ENCODE data around the gene LTBP1.

GRCh38 chr2:33337981-33338380, 391.2 kb downstream of the LTBP1 start:
- TF ChIP-seq CTCF (IDR thresholded peaks at IDR 0.05; ENCODE audit: poor library complexity) (no peak), EZH2 (IDR thresholded peaks at IDR 0.05; ENCODE audit: borderline replicate concordance) (no peak), EZH2phosphoT487 (IDR thresholded peaks at IDR 0.05; ENCODE audit: low read depth, severe bottlenecking, unreplicated experiment) (no peak)

All from hepatocyte (in vitro differentiated cells).